Skin epidermis (tissue), 12 donors: Measurements from ENCODE around the gene ZNF784.

Experiments used
- H3K27ac ChIP-seq, 21 experiments: fragments of 200-600 bp; sonication (generic) in 11 of 21; one replicate each; pipeline ENCODE4 v1.5.0; 2020; ENCODE audit warnings: mild to moderate bottlenecking in 3 of 21, inconsistent platforms in 2 of 21, moderate library complexity in 2 of 21
- H3K4me3 ChIP-seq, 7 experiments: fragments of 200-600 bp; sonication (generic) in 2 of 7; one replicate each; pipeline ENCODE4 v1.5.0; 2020; ENCODE audit warnings: inconsistent platforms in 2 of 7, mild to moderate bottlenecking in 2 of 7, moderate library complexity in 1 of 7

ZNF784 gene

DNA sequence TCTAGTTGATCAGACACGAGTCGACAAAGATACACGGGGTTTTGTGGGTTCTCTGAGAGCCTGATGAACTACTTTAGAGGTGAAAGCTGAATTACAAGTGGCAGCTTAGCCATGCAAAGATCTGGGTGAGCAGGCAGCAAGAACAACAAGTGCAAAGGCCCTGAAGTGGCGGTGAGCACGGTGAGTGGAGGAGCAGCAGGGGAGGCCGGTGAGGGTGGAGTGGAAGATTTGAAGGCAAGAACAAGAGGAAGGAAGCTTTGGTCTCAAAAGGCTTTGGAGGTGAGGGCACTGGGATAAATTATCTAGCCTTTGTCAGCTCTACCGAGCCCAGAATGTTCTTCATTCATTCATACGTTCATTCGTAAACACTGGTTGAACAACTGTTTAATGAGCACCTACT lies 17.5 kb downstream of the ZNF784 start:
- Histone ChIP-seq H3K4me3 (peak overlapping the region in 2 of 7 experiments; percentile 87 to 97), H3K27ac (peak overlapping the region in 12 of 21 experiments; percentile 93 to 100 (median 97))

DNA sequence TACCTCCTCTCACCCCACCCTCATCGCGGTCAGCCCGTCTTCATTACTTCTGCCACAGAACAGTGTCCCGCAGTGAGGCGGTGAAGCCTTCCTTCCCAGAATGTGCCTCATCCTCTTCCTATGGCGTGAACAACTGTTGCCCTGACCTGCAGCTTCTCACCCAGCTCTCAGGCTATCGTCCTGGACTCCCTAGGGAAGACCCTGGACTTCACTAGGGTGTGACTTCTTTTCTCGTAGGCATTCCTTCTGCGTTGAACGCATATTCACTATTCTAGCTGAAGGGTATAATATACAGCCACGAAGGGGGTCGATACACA lies 17.9 kb downstream of the ZNF784 start:
- peak overlapping the region in 6 of 7 experiments; percentile 69 to 97 (median 87) for H3K4me3 ChIP-seq
- H3K27ac ChIP-seq = peak overlapping the region in 19 of 21 experiments; percentile 83 to 100 (median 97)

DNA sequence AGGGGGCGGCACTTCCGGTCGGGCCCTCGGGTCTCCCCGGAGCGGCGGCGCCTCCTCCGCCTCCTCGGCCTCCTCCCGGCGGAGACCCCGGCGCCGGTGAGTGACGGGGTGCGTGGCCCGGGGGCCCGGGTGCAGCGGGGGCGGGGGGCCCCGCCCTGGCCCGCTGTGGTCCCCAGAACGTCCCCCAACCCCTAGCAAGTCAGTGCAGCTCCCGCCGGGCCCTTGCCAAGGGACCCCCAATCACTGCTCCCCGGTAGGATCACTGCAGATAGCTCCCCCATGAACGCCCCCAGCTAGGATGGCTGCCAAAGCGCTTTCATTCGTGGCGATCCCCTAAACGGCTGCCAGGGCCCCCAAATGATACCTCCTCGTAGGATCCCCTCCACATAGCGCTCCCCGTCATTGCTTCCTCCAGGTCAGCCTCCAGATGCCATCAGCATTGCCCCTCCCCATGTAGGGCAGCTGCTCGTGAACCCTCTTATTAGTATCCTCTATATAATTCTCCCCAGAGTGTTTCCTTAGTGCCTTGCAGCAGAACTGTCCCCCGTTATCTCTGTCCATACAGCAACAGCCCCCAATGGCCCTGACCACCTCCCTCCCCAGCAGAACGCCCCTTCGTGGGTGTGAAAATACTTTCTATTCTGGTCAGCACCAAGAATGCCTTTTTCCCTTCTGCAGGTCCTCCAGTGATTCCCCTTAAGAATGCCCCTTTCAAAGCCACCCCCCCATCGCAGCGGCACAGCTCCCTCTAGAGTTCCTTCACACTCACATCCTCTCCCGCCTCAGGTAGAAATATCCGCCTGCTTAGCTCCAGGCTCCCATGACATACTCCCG lies 18.5 kb downstream of the ZNF784 start, which contains the start of gene ZNF865:
Gene ZNF865, plus strand, starts transcription at position 11 of the 834 bp plus-strand sequence. CDS start 7,972 bp downstream, outside the sequence.
- H3K27ac ChIP-seq = peak within 1 kb of the TSS; percentile 83 to 100 (median 96)
- H3K4me3 ChIP-seq = peak within 1 kb of the TSS; percentile 69 to 97 (median 87)

DNA sequence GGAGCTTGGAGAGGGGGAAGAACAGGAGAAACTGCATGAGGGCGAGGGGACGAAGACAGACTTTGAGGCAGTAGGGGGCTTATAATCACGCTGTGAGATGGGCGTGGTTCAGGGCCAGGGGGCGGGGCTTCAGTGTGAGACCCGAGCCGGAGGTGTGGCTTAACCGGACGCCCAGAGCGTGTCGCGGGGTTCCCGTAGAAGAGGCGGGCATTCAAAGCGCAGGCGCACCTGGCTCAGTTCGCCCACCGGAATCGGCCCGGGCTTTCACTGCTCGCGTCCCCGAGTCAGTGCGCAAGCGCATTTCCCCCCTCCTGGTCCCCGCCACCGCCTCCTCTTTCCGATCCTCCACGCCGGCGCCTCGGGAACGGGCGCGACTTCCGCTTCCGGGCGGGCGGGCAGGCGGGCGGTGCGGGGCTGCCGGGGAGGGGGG lies 19.1 kb downstream of the ZNF784 start:
- peak overlapping the region; percentile 69 to 97 (median 87) for H3K4me3 ChIP-seq
- H3K27ac ChIP-seq = peak overlapping the region; percentile 83 to 100 (median 96)

DNA sequence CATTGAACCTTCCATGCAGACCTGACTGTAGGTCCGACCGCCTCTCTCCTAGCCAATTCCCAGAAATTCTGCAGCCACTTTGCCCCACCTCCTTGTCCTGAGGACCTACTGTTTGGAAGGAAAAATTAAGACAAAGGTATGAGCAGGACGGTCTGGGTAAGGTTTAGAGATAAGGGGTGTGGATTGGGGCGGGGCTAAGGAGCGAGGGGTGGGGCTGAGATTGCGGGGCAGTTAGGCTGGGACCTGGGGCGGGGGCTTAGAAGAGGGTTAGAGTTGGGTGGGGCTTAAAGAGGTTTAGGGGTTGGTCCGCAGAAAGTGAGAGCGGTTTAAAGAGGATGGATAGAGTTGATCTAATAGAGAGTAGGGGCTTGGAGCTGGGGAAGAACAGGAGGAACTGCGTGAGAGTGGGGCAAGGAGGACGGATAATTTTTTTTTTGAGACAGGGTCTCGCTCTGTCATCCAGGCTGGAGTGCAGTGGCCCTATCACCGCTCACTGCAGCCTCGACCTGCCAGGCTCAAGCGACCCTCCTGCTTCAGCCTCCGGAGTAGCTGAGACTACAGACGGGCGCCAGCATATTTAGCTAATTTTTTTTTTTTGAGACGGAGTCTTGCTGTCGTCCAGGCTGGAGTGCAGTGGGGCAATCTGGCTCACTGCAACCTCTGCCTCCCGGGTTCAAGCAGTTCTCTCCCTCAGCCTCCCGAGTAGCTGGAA lies 20.6 kb downstream of the ZNF784 start:
- Histone ChIP-seq H3K27ac (peak overlapping the region in 14 of 21 experiments; percentile 94 to 100 (median 97)), H3K4me3 (peak overlapping the region in 2 of 7 experiments; percentile 87 to 92)

DNA sequence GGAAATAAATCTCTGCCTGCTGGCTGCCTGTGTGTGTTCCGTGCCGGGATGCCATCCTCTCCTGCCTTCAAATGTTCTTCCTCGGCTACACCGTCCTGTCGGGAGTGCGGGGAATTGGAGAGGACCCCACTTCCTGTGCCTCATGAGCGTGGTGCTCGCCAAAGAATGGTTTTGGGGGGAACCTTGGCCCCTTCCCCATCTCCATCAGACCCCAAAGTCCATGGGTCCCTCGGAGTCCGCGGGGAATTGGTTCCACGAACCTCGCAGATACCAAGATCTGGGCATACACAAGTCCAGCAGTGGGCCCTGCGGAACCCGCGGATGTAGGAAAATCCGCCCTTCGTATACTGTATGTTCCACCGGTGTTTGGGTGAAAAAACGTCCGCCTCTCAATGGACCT lies 21.3 kb downstream of the ZNF784 start:
- H3K27ac ChIP-seq = peak overlapping the region in 1 of 21 experiments; percentile 5
- H3K4me3 ChIP-seq = no peak overlapping the region

DNA sequence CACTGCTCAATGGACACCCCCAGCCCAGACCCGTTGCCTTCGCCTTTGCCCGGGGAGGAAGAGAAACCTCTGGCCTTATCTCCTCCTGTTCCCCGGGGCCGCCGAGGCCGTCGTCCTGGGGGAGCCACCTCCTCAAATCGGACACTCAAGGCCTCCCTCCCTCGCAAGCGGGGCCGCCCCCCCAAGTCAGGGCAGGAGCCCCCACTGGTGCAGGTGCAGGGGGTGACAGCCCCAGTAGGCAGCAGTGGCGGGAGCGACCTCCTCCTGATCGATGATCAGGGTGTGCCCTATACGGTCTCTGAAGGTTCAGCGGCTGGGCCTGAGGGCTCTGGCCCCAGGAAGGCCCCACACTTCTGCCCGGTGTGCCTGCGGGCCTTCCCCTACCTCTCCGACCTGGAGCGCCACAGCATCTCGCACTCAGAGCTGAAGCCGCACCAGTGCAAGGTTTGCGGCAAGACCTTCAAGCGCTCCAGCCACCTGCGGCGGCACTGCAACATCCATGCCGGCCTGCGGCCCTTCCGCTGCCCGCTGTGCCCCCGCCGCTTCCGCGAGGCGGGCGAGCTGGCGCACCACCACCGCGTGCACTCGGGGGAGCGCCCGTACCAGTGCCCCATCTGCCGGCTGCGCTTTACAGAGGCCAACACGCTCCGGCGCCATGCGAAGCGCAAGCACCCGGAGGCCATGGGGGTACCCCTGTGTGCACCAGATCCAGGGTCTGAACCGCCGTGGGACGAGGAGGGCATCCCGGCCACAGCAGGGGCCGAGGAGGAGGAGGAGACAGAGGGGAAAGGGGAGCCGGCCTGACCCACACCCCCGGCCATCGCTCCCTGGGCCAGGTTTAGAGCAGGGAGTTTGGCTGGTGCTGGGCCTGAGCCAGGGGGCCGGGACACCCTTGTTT lies 22.0 kb downstream of the ZNF784 start:
- no peak overlapping the region for H3K4me3 ChIP-seq
- peak overlapping the region in 6 of 21 experiments; percentile 5 to 99 (median 98) for H3K27ac ChIP-seq

DNA sequence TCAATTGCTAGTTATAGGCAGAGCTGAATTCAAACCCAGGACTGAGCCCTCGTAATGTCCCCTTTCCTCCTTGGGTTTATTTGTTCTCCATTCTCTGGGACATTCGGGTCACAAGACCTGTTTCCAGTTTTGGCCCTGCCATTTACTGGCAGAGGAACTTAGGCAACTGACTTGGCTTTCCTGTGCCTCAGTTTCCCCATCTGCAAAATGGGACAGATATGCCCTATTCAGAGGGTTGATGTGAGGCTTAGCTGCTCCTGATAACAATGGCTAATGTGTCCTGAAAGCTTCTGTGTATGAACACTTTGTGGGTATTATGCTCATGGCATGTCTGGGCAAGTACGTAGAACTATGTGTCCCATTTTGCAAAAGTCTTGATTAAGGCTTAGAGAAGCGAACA lies 23.3 kb downstream of the ZNF784 start:
- Histone ChIP-seq H3K4me3 (peak overlapping the region; percentile 60 to 94 (median 72)), H3K27ac (peak overlapping the region in 20 of 21 experiments; percentile 4 to 99 (median 97))

DNA sequence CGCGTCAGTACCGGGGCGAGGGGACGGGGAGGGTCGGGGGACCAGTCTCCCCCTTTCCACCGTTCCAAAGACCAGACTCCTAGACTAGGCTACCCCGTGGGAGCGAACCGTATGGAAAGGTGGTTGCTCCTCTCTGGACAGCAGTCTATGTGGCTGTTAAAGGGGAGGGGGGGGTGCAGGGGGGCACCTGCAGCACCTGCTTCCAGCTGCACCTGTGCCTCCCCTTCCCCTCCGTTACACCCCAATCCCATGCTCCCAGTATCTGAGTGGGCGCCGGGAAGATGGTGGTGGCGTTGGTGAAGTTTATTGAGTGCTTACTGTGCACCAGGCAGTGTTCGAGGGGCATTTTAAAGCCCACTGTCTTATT lies 23.7 kb downstream of the ZNF784 start:
- Histone ChIP-seq H3K4me3 (peak overlapping the region; percentile 60 to 94 (median 72)), H3K27ac (peak overlapping the region; percentile 84 to 99 (median 97))

DNA sequence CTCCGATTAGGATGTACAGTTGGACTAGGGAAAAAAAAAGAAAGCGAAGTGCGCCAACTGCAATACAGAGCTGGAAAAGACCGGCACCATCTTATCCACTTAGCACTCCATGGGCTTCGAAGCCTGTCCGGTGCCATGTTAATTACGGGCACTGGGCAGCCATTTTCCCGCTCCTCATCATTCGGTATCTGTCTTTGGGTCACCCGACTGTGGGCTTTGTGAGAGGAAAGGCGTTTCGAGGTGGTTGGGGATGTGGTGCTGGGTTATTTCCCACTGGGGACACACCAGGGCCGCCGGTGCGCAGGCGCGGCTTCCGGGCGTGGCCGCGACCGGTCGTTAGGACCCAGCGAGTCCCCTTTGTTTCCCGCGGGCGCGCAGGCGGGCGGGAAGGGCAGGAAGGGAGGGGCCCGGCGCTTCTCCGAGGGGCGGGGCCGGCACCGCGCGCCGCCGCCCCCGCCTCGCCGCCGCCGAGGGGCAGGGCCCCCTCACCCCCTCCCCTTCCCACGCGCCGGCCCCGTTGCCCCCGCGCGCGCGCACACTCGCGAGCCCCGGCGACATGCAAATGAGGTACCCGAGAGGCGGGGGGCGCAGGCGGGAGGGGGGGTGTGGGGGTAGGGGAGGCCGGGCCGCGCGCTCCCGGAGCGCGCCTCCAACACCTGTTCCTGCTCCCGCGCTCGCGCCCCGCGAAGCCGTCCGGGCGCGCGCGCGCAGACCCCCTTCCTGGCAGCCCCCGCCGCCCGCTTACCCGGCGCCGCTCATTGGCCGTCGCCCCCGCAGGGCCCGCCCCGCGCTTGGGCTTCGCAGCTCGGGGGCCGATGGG lies 24.3 kb downstream of the ZNF784 start, which contains the start of gene ZNF524:
Gene ZNF524, plus strand, starts transcription at position 447 of the 820 bp plus-strand sequence. CDS start 1,825 bp downstream, outside the sequence.
- H3K27ac ChIP-seq = peak within 1 kb of the TSS; percentile 84 to 99 (median 97)

DNA sequence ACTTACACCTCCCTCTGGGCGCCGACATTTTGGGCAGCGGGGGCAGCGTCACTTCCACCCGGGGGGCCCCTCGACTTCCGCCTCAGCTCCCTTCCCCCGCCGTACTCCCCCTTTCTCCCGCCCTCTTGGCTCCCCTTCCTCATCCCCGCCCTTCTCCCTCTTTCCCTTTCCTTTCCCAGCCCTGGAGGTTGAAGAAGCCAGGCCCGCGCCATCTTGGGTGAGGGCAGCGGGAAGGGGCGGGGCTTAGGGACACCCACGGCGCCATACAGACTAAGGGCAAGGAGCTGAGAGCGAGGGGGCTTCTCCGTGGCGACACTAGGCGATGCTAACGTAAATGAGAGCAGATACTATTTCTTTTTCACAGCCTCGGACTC lies 24.9 kb downstream of the ZNF784 start, which contains the start of gene FIZ1:
Gene FIZ1, minus strand, starts transcription at position 50 of the 374 bp plus-strand sequence. CDS start 1,652 bp downstream, outside the sequence.
- peak within 1 kb of the TSS; percentile 60 to 94 (median 72) for H3K4me3 ChIP-seq
- H3K27ac ChIP-seq = peak within 1 kb of the TSS; percentile 84 to 99 (median 97)

More for the DNA sequence above, 24.3 kb downstream of the ZNF784 start, which contains the start of gene ZNF524:
- H3K4me3 ChIP-seq = peak within 1 kb of the TSS; percentile 60 to 94 (median 72)

DNA sequence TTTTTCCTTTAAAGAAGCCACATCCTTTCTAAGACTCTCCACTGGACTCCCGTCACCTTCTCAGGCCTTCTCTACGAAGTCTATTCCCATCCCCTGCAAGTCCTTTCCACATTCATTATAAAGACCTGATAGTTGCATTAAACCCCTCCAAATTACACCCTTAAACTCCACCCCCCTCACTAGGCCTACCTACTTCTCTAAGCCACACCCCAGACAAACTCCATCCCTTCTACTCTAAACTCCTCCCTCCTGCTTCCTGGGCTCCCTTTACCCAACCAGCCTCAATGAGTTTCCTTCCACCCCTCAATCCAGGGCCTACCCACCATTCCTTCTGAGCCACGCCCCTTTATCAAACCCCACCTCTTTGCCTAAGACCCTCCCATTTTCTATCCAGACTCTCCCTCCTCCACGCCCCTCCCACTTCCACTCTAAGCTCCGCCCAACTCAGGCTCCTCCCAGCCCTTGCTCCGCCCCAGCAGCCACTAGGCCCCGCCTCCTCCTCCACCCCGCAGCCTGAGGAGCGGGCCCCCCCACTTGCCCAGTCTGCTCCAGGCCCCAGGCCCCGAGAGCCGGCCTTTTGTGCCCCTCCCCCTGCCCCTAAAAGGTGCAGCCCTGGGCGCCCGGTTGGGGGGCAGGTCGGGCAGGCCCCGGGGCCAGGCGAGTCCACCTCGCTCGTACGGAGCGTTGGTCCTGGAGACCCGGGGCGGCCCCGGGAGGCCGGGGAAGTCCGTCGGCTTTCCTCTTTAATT lies 25.5 kb downstream of the ZNF784 start:
- peak overlapping the region; percentile 57 to 99 (median 97) for H3K27ac ChIP-seq
- H3K4me3 ChIP-seq = peak overlapping the region; percentile 60 to 94 (median 72)

DNA sequence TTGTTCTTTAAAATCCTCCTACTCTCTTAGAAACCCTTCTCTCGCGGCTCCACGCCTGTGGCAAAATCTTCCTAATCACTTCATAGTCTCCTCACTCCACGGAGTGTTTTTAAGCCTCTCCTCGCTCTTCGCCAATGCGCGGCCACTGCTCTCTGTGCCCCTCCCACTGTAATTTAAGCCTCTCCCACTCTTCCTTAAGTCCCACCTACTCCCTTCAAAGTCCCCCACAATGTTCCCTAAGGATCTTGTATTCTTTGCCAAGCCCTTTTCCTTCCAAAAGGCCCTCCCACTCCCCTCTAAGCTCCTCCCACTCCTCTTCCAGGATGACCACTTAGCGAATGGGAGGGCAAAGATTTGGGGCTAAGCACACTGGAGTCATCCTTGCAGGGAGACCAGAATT lies 26.3 kb downstream of the ZNF784 start:
- no peak overlapping the region for H3K27ac ChIP-seq
- H3K4me3 ChIP-seq = no peak overlapping the region

DNA sequence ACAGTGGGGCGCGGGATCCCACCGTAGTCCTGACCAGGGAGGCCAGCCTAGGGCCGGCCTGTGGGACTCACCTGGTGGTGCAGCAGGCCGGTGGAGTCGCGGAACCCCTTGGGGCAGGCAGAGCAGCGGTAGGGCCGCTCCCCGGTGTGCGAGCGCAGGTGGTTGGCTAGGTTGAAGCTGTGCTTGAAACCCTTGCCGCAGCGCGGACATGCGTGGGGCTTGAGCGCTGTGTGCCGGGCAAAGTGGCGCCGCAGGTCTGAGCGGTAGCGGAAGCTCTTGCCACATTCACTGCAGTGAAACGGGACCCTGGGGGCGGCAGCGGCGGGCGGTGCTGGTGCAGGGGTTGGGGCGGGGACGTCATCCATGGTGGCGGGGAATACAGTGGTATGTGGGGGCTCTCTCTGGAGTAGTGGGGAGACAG lies 26.9 kb downstream of the ZNF784 start:
- Histone ChIP-seq H3K4me3 (no peak overlapping the region), H3K27ac (no peak overlapping the region)

DNA sequence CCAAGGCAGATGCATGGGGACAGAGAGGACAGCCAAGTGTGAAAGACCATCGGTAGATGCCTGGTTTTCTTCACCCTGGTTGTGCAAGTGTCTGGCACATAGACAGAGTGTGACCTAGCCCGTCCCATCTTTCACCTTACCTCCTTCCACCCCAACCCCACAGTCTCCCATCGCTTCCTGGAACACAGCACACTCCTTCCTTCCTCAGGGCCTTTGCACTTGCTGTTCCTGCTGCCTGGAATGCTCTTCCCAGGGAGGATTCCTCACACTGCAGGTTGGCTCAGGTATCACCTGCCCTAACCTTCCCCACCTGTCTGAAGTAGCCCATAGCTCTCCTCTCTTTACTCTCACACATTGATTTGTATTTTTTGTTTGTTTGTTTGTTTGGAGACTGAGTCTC lies 28.1 kb downstream of the ZNF784 start:
- H3K27ac ChIP-seq = no peak overlapping the region

DNA sequence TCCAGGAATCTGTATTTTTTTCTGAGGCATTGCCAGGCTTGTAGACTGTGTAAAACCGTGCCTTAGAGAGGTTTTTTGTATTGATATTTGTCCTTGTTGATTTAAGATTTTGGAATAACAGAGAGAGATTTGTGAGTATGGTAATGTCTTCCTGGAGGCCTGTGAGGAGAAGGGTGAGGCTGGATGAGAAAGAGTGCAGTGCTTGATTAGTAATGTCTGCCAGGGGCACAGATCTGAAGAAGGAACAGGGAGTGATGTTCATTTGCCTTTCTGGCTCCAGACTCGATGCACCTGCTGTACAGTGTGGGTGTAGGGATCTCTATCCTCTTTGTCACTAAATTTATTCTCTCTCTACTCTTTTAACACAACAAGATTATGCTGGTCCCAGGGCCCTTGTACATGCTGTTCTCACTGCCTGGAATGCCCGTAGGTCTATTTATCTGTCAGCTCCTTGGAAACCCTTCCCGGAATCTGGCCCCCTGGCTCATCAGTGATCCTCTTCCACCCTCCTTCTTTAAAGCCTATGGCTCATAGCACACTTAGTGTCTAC lies 29.3 kb downstream of the ZNF784 start:
- Histone ChIP-seq H3K4me3 (no peak overlapping the region), H3K27ac (no peak overlapping the region)

More for the DNA sequence above, 28.1 kb downstream of the ZNF784 start:
- no peak overlapping the region for H3K4me3 ChIP-seq

DNA sequence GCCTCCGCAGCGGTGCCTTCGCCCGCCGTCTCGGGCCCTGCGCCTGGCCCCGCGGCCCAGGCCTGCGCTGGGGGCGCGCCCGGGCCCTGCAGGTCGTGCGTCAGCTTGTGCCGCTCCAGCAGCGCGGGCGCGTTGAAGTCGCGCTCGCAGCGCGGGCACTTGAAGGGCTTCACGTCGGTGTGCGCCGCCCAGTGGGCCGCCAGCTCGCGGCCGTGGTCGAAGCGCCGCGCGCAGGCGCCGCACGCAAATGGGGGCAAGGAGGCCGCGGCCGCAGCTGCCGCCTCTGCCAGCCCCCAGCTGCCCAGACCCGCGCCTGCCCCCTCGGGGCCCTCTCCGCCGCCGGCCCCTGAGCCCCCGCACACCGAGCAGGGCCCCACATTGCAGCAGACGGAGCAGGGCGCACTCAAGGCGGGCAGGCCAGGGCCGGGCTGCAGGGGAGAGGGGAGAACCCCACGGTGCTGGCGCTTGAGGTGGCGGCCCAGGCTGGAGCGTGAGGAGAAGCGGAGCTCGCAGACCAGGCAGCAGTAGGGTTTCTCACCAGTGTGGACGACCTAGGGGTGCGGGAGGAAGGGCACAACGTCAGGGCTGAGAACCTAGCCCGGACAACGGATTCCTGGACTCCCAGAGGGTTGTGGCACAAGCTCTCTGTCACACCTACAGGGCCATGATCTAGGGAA lies 31.1 kb downstream of the ZNF784 start:
- Histone ChIP-seq H3K27ac (no peak overlapping the region), H3K4me3 (no peak overlapping the region)
